ENCODE measurements around the gene FN3K.

Gene FN3K

GRCh38 chr17:82769041-82769440, 33.6 kb downstream of the FN3K start:
- TF ChIP-seq POLR2AphosphoS5 (IDR thresholded peaks at IDR 0.05; ENCODE audit: low read depth, low read length) (no peak), SIN3A (IDR thresholded peaks at IDR 0.05; ENCODE audit: borderline replicate concordance, insufficient read depth, low read length) (no peak), TAF1 (IDR thresholded peaks at IDR 0.05; ENCODE audit: borderline replicate concordance, insufficient read depth, low read length) (no peak)

DNA sequence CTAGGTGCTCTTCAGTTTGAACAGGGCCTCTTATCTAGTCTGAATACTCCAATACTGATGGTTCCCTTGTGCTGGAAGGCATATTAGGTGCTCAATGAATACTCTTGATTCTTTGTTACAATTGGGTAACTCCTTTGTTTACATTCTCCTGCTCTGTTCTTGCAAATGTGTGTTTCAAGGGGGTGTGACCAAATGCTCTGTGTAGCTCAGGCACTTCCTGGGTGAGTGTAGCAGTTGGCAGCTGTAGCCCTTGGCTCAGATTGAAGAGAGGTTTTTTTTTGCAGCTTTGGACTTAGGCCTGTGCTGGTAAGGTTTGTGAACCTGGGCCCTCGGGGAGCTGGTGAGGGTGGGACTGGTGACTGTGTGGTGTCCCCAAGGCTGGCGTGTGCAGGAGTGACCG, 36.6 kb downstream of the FN3K start:
- TF ChIP-seq FOXP2 (optimal IDR thresholded peaks at IDR 0.05; ENCODE audit: borderline replicate concordance, extremely low read depth, extremely low read length, insufficient read depth) (no peak), POLR2AphosphoS5 (IDR thresholded peaks at IDR 0.05; ENCODE audit: low read depth, low read length) (no peak), SIN3A (IDR thresholded peaks at IDR 0.05; ENCODE audit: borderline replicate concordance, insufficient read depth, low read length) (no peak), REST (IDR thresholded peaks at IDR 0.05; ENCODE audit: insufficient read depth in 1 of 2, low read depth in 2 of 2, low read length in 2 of 2) (no peak), TAF1 (IDR thresholded peaks at IDR 0.05; ENCODE audit: borderline replicate concordance, insufficient read depth, low read length) (no peak)

- TF ChIP-seq POLR2AphosphoS5 (IDR thresholded peaks at IDR 0.05; ENCODE audit: low read depth, low read length), result no peak
- TF ChIP-seq TAF1 (IDR thresholded peaks at IDR 0.05; ENCODE audit: borderline replicate concordance, insufficient read depth, low read length), result no peak
- TF ChIP-seq FOXP2 (optimal IDR thresholded peaks at IDR 0.05; ENCODE audit: borderline replicate concordance, extremely low read depth, extremely low read length, insufficient read depth), result peak; percentile 66
These were observed 39.8 kb downstream of the FN3K start for GRCh38 chr17:82775001-82775823.

- TF ChIP-seq FOXP2 (optimal IDR thresholded peaks at IDR 0.05; ENCODE audit: borderline replicate concordance, extremely low read depth, extremely low read length, insufficient read depth) (no peak), TAF1 (IDR thresholded peaks at IDR 0.05; ENCODE audit: borderline replicate concordance, insufficient read depth, low read length) (no peak), POLR2AphosphoS5 (IDR thresholded peaks at IDR 0.05; ENCODE audit: low read depth, low read length) (no peak), SIN3A (IDR thresholded peaks at IDR 0.05; ENCODE audit: borderline replicate concordance, insufficient read depth, low read length) (no peak), REST (IDR thresholded peaks at IDR 0.05; ENCODE audit: insufficient read depth in 1 of 2, low read depth in 2 of 2, low read length in 2 of 2) (no peak)
These were observed 41.0 kb downstream of the FN3K start for GRCh38 chr17:82776454-82776853.

GRCh38 chr17:82779541-82779940, 44.1 kb downstream of the FN3K start:
- no peak for TF ChIP-seq FOXP2 (optimal IDR thresholded peaks at IDR 0.05; ENCODE audit: borderline replicate concordance, extremely low read depth, extremely low read length, insufficient read depth)

- TF ChIP-seq FOXP2 (optimal IDR thresholded peaks at IDR 0.05; ENCODE audit: borderline replicate concordance, extremely low read depth, extremely low read length, insufficient read depth), result no peak
These were observed 44.8 kb downstream of the FN3K start for GRCh38 chr17:82780195-82780594.

- no peak for TF ChIP-seq TAF1 (IDR thresholded peaks at IDR 0.05; ENCODE audit: borderline replicate concordance, insufficient read depth, low read length)
- no peak for TF ChIP-seq POLR2AphosphoS5 (IDR thresholded peaks at IDR 0.05; ENCODE audit: low read depth, low read length)
- TF ChIP-seq FOXP2 (optimal IDR thresholded peaks at IDR 0.05; ENCODE audit: borderline replicate concordance, extremely low read depth, extremely low read length, insufficient read depth), result no peak
- no peak for TF ChIP-seq REST (IDR thresholded peaks at IDR 0.05; ENCODE audit: insufficient read depth in 1 of 2, low read depth in 2 of 2, low read length in 2 of 2)
- TF ChIP-seq SIN3A (IDR thresholded peaks at IDR 0.05; ENCODE audit: borderline replicate concordance, insufficient read depth, low read length), result no peak
These were observed 45.8 kb downstream of the FN3K start for GRCh38 chr17:82780971-82781893.

Measured in PFSK-1 (cell line).